Karpas-422 (cell line): ENCODE results near the gene ZFAND3. TPM values are rescaled to one million over a fixed set of nuclear protein-coding genes. Genes with fewer than 3 reads are reported as not detected.

Source experiments
- DNase-seq: peaks from one replicate; pipeline ENCODE4 v3.0.0-alpha.2; 2015
- H2AFZ ChIP-seq: fragments of 200-600 bp; sonication (generic); 2 replicates; pipeline ENCODE4 v1.6.1; 2014; ENCODE audit warnings: antibody characterized with exemption, low read length, mixed read lengths
- H3K27ac ChIP-seq: fragments of 200-600 bp; sonication (generic); 2 replicates; pipeline ENCODE4 v1.5.1; 2014; ENCODE audit warnings: mild to moderate bottlenecking, low read length, moderate library complexity
- H3K27me3 ChIP-seq: fragments of 200-600 bp; sonication (generic); 2 replicates; pipeline ENCODE4 v1.6.1; 2014; ENCODE audit warnings: low read length, mixed read lengths
- H3K36me3 ChIP-seq: fragments of 200-600 bp; sonication (generic); 2 replicates; pipeline ENCODE4 v1.6.1; 2014; ENCODE audit warnings: low read length, mixed read lengths; ENCODE audit not compliant: insufficient read depth
- H3K4me1 ChIP-seq: fragments of 200-600 bp; sonication (generic); 2 replicates; pipeline ENCODE4 v1.6.1; 2014; ENCODE audit warnings: mild to moderate bottlenecking, low read length, mixed read lengths
- H3K4me2 ChIP-seq: fragments of 200-600 bp; sonication (generic); 2 replicates; pipeline ENCODE4 v1.6.1; 2014; ENCODE audit warnings: low read length, low read depth, mild to moderate bottlenecking; ENCODE audit not compliant: poor library complexity, severe bottlenecking
- H3K4me3 ChIP-seq: fragments of 200-600 bp; sonication (generic); 2 replicates; pipeline ENCODE4 v1.5.1; 2014; ENCODE audit warnings: mild to moderate bottlenecking, antibody characterized with exemption, low read length, mixed read lengths
- H3K79me2 ChIP-seq: fragments of 200-600 bp; sonication (generic); 2 replicates; pipeline ENCODE4 v1.6.1; 2014; ENCODE audit warnings: mild to moderate bottlenecking, low read length, mixed read lengths
- H3K9ac ChIP-seq: fragments of 200-600 bp; sonication (generic); 2 replicates; pipeline ENCODE4 v1.6.0; 2014; ENCODE audit warnings: low read length
- H3K9me2 ChIP-seq: fragments of 200-600 bp; sonication (generic), shearing (Covaris generic); replicated peaks from 2 replicates; pipeline ENCODE4 v1.6.0; 2014; ENCODE audit warnings: mild to moderate bottlenecking, low read length, moderate library complexity; ENCODE audit not compliant: insufficient read depth
- H3K9me3 ChIP-seq: fragments of 300-700, 200-600 bp; sonication (generic); 2 replicates; pipeline ENCODE4 v1.6.1; 2014; ENCODE audit warnings: low read length, mixed read lengths
- H4K20me1 ChIP-seq: fragments of 200-600 bp; sonication (generic); 2 replicates; pipeline ENCODE4 v1.6.1; 2014; ENCODE audit warnings: mild to moderate bottlenecking, antibody characterized with exemption, low read length, low read depth; ENCODE audit not compliant: insufficient read depth
- total RNA-seq: library from RNA; depleted of rRNA; stranded (reverse); fragments of >200 nt; shearing (Covaris generic); gene quantifications from 2 replicates; pipeline ENCODE4 v1.2.3, GENCODE V29; 2014; ENCODE audit warnings: low replicate concordance

ZFAND3 gene
- total RNA-seq, 1 experiment from 2014 or later: 4.0 TPM

- Histone ChIP-seq H3K27ac (no peak overlapping the region), H2AFZ (no peak overlapping the region), H3K9ac (no peak overlapping the region), H3K9me3 (no peaks in the 10 kb centered on the region), H3K4me2 (no peak overlapping the region), H3K4me3 (no peak overlapping the region), H3K79me2 (no peaks in the 10 kb centered on the region), H3K4me1 (peaks cover 6% of the 10 kb centered on the region), H3K9me2 (no peaks in the 10 kb centered on the region), H4K20me1 (peaks cover 67% of the 10 kb centered on the region), H3K27me3 (no peaks in the 10 kb centered on the region), H3K36me3 (no peaks in the 10 kb centered on the region)
- DNase-seq: no peak
Observed at GRCh38 chr6:38030380-38030779, 210.9 kb downstream of the ZFAND3 start.

DNA sequence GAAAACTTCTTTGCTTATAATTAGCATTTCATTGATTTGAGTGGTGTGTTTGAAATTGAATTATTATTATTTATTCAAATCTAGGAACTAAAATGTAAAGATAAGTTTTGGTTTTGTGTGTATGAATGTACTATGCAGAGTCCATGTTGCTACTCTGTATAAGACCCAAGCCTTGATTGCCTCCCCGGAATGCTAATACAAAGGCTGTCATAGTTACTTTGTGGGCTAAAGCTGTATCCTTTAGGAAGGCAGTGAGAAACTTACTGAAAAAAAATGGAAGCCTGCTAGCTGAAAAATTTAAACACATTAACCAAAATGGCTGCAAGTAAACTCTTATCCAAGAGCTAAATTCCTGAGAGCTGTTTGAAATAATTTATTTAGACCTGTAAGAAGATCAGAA lies 213.3 kb downstream of the ZFAND3 start:
- H2AFZ ChIP-seq: no peak overlapping the region
- no peaks in the 10 kb centered on the region for H3K27me3 ChIP-seq
- no peak for DNase-seq
- H3K9ac ChIP-seq: no peak overlapping the region
- no peak overlapping the region for H3K27ac ChIP-seq
- H3K9me2 ChIP-seq: no peaks in the 10 kb centered on the region
- no peak overlapping the region for H3K4me3 ChIP-seq
- H3K4me2 ChIP-seq: no peak overlapping the region
- H3K79me2 ChIP-seq: no peaks in the 10 kb centered on the region
- H4K20me1 ChIP-seq: peaks cover 65% of the 10 kb centered on the region
- no peaks in the 10 kb centered on the region for H3K9me3 ChIP-seq
- peaks cover 2% of the 10 kb centered on the region; the same call in 1 of the 2 replicates for H3K4me1 ChIP-seq
- no peaks in the 10 kb centered on the region for H3K36me3 ChIP-seq

DNA sequence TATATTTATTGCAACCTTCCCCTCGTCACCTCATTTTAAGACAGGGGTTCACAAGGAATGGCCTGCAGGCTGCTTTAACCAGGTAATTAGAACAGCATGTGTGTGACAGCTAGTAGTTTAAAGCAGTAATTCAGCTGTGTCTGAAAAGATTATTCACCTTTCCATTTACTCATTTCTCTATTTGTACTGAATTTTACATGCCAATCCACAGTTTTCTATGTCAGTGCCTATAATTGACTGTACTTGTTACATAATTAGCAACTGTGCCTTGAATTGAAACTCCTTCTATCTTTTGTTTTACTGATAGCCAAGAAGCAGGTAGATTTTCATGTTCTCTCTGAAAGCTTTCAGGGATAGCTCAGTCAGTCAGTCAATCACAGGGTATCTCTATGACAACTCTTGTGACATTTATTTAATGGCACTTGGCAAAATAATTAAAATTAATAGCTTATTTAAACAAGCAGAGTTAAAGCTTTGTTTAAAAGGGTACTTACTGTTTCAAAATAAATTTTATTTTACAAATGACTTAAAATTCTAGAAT lies 214.0 kb downstream of the ZFAND3 start:
- Histone ChIP-seq H2AFZ (no peak overlapping the region), H3K27me3 (no peaks in the 10 kb centered on the region)

GRCh38 chr6:38034274-38034914 lies 214.9 kb downstream of the ZFAND3 start:
- peak; percentile 48 for DNase-seq
- no peak overlapping the region for H3K4me2 ChIP-seq
- H3K4me3 ChIP-seq: no peak overlapping the region
- no peak overlapping the region for H3K27ac ChIP-seq
- H3K9me3 ChIP-seq: no peaks in the 10 kb centered on the region
- no peaks in the 10 kb centered on the region for H3K4me1 ChIP-seq
- H3K9me2 ChIP-seq: no peaks in the 10 kb centered on the region
- H3K79me2 ChIP-seq: no peaks in the 10 kb centered on the region
- H3K9ac ChIP-seq: no peak overlapping the region
- H3K36me3 ChIP-seq: no peaks in the 10 kb centered on the region
- no peaks in the 10 kb centered on the region for H3K27me3 ChIP-seq
- peaks cover 62% of the 10 kb centered on the region for H4K20me1 ChIP-seq
- no peak overlapping the region for H2AFZ ChIP-seq

More for the DNA sequence above, 214.0 kb downstream of the ZFAND3 start:
- Histone ChIP-seq H3K9ac (no peak overlapping the region), H3K27ac (no peak overlapping the region), H3K79me2 (no peaks in the 10 kb centered on the region), H3K36me3 (no peaks in the 10 kb centered on the region), H3K4me2 (no peak overlapping the region), H3K9me3 (no peaks in the 10 kb centered on the region), H3K4me1 (no peaks in the 10 kb centered on the region), H3K9me2 (no peaks in the 10 kb centered on the region), H4K20me1 (peaks cover 60% of the 10 kb centered on the region), H3K4me3 (no peak overlapping the region)
- DNase-seq: no peak

DNA sequence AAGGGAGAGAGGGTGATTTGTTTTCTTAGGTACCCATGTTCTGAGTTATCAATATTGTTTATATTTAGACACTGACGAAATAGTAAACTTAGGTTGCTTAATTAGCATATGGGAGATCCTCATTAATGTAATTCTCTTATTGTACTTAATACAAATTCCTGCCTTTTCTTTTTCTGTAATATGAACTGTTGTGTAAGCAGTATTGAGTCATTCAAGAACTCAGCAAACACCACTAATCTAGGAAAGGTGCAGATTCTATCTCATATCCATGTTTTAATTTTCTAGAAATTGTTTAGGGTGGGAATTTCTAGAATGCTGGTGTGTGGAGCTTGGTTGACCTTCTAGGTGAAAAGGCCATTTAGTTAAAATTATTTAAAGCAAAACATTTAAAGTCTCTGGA lies 216.0 kb downstream of the ZFAND3 start:
- H3K27me3 ChIP-seq: no peaks in the 10 kb centered on the region
- H3K27ac ChIP-seq: no peak overlapping the region
- H3K79me2 ChIP-seq: no peaks in the 10 kb centered on the region
- H2AFZ ChIP-seq: no peak overlapping the region
- H3K9ac ChIP-seq: no peak overlapping the region
- H3K4me1 ChIP-seq: no peaks in the 10 kb centered on the region
- no peaks in the 10 kb centered on the region for H3K9me2 ChIP-seq
- no peaks in the 10 kb centered on the region for H3K36me3 ChIP-seq
- no peaks in the 10 kb centered on the region for H3K9me3 ChIP-seq
- peaks cover 62% of the 10 kb centered on the region for H4K20me1 ChIP-seq
- no peak for DNase-seq
- H3K4me3 ChIP-seq: no peak overlapping the region
- no peak overlapping the region for H3K4me2 ChIP-seq

DNA sequence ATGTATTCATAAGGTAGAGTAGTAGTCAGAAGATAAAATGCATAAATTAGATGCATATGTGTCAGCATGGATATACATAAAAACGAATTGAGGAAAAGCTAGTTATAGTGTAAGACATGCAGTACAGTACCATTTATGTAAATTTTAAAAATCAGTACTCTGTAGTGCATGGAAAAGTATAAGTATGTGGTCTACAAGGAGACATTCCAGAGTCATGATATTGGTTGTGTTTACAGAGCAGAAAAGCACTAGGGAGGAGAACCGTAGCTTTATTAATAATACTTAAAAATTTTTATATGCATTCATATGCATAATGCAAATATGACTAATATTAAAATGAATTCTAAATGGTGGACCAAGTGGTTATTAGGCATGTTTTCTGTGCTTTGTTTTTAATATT lies 220.0 kb downstream of the ZFAND3 start:
- Histone ChIP-seq H3K27me3 (no peaks in the 10 kb centered on the region), H4K20me1 (peaks cover 41% of the 10 kb centered on the region), H3K9me3 (no peaks in the 10 kb centered on the region), H3K27ac (no peak overlapping the region), H3K36me3 (no peaks in the 10 kb centered on the region), H3K4me1 (no peaks in the 10 kb centered on the region), H3K9ac (no peak overlapping the region), H3K79me2 (no peaks in the 10 kb centered on the region), H3K4me2 (no peak overlapping the region), H2AFZ (no peak overlapping the region), H3K9me2 (no peaks in the 10 kb centered on the region), H3K4me3 (no peak overlapping the region)
- DNase-seq: no peak

DNA sequence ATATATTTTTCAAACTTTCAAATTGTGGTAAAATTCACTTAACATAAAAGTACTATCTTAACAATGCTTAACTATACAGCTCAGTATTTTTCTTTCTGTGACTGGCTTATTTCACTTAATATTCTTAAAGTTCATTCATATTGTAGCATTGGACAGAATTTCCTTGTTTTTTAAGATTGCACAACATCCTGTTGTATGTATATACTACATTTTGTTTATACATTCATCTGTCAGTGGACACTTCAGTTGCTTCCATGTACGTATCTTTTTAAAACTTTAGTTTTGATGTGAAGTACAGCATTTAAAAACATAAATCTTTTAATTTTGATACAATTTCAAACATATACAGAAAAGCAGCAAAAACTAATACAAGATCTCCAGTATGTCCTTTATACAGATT lies 220.7 kb downstream of the ZFAND3 start:
- H3K36me3 ChIP-seq: no peaks in the 10 kb centered on the region
- H3K27me3 ChIP-seq: no peaks in the 10 kb centered on the region
- no peaks in the 10 kb centered on the region for H3K4me1 ChIP-seq
- H3K9me2 ChIP-seq: no peaks in the 10 kb centered on the region
- H3K9ac ChIP-seq: no peak overlapping the region
- H3K9me3 ChIP-seq: no peaks in the 10 kb centered on the region
- no peak overlapping the region for H3K4me2 ChIP-seq
- DNase-seq: no peak
- H3K27ac ChIP-seq: no peak overlapping the region
- no peak overlapping the region for H2AFZ ChIP-seq
- peaks cover 36% of the 10 kb centered on the region for H4K20me1 ChIP-seq
- H3K79me2 ChIP-seq: no peaks in the 10 kb centered on the region
- H3K4me3 ChIP-seq: no peak overlapping the region

DNA sequence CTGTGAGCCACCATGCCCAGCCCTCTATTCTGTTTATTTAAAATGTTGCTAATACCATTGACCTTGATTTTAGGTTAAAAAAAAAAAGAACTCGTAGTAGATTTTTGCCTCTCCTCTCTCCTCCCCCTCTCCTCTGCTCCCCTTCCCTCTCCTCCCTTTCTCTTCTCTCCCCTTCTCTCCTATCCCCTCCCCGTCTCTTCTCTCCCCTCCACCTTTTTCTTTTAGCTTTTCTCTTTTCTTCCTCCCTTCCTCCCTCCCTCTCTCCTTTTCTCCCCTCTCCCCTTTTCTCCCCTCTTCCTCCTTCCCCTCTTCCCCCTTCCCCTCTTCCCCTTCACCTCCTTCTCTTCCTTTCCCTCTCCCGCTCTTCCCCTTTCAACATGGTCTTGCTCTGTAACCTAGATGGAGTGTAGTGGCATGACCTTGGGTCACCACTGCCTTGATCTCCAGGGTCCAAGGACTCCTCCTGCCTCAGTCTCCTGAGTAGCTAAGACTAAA lies 223.8 kb downstream of the ZFAND3 start:
- H3K9ac ChIP-seq: no peak overlapping the region
- H3K79me2 ChIP-seq: no peaks in the 10 kb centered on the region
- peaks cover 23% of the 10 kb centered on the region for H4K20me1 ChIP-seq
- H3K4me2 ChIP-seq: no peak overlapping the region
- H3K36me3 ChIP-seq: no peaks in the 10 kb centered on the region
- no peaks in the 10 kb centered on the region for H3K9me2 ChIP-seq
- no peak overlapping the region for H3K4me3 ChIP-seq
- H3K4me1 ChIP-seq: no peaks in the 10 kb centered on the region
- DNase-seq: no peak
- H3K9me3 ChIP-seq: no peaks in the 10 kb centered on the region
- no peak overlapping the region for H2AFZ ChIP-seq
- no peaks in the 10 kb centered on the region for H3K27me3 ChIP-seq
- no peak overlapping the region for H3K27ac ChIP-seq
